Hematopoietic multipotent progenitor cell treated with erythropoietin and hydrocortisone succinate and interleukin-3 and kit ligand, for 4 days (in vitro differentiated cells): Measurements from ENCODE around the gene SUPT3H.

Source experiments
- DNase-seq: peaks from one replicate; pipeline ENCODE4 v3.0.0-alpha.2; 2015

SUPT3H gene

DNA sequence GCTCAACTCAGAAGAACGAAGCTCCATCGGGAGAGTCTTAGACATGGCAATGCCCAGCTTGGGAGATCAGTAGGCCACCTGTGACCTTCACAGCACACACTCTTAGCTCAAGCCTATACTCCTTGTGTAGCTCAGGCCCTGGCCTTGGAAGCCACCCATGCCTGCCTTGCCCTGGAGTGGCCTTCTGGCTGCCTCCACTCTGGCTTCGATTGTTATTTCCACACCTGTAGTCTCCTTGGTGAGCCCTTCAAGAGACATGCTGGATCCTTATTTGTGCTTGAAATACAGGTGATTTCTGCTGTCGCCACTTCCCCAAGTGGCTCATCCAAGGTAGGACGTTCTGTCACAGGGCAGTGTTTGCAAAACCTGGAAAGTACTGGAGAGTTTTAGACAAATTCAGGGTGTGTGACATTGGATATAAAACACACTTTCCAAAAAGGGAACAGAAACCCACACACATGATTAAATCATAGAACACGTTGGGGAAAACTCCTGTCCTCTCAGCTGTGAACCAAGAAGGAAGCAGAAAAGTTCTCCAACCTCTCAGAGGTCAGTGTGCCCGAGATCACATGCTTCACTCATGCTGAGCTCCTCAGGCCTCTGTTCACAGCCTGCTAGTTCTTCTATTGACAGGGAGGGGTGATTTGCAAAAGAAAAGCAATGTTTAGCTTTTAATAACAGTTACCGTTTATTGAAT is 598.5 kb downstream of the SUPT3H start:
- DNase-seq, result peak; percentile 18
